ENCODE measurements around the gene ZNF367. TPM values are rescaled to one million over a fixed set of nuclear protein-coding genes. Genes with fewer than 3 reads are reported as not detected.

ZNF367 gene
- total and polyA plus RNA-seq, 2 donors (not counting 3 experiments of a cell fraction or from before 2014, with no cell fraction given) = 1.7 to 10.0 TPM

GRCh38 chr9:96413302-96414221 lies 4.6 kb downstream of the ZNF367 start:
- Histone ChIP-seq H3K79me2 (ENCODE audit: control insufficient read depth, insufficient read depth, low read length) (peaks cover 69% of the 10 kb centered on the region), H3K9ac (replicated peaks; ENCODE audit: extremely low read depth, insufficient read depth, low read length) (no peak overlapping the region), H3K36me3 (ENCODE audit: control insufficient read depth in 2 of 2, extremely low read depth in 1 of 2, insufficient read depth in 2 of 2, low read length in 2 of 2) (no peaks in the 10 kb centered on the region), H3K27ac (ENCODE audit: insufficient read depth, low read depth, low read length) (no peak overlapping the region), H3K9me3 (replicated peaks; ENCODE audit: control insufficient read depth, insufficient read depth, low read length) (no peaks in the 10 kb centered on the region), H2AFZ (ENCODE audit: low read depth, low read length) (no peak overlapping the region), H3K4me2 (ENCODE audit: insufficient read depth, low read length) (no peak overlapping the region), H3K27me3 (ENCODE audit: control insufficient read depth in 2 of 2, insufficient read depth in 2 of 2, low read length in 2 of 2) (no peaks in the 10 kb centered on the region), H3K9me1 (replicated peaks; ENCODE audit: control insufficient read depth, extremely low read depth, insufficient read depth, low read length) (no peaks in the 10 kb centered on the region), H4K20me1 (replicated peaks; ENCODE audit: control insufficient read depth, extremely low read depth, insufficient read depth, low read length) (no peaks in the 10 kb centered on the region), H3K4me1 (ENCODE audit: control insufficient read depth, extremely low read depth, insufficient read depth, low read length) (peaks cover 7% of the 10 kb centered on the region), H3K4me3 (replicated peaks in 1 of 3; ENCODE audit: insufficient read depth in 1 of 3, low read depth in 1 of 3, low read length in 3 of 3) (no peak overlapping the region)
- TF ChIP-seq, protein P1, sequence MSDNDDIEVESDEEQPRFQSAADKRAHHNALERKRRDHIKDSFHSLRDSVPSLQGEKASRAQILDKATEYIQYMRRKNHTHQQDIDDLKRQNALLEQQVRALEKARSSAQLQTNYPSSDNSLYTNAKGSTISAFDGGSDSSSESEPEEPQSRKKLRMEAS (IDR thresholded peaks at IDR 0.05; ENCODE audit: insufficient read depth, insufficient read length) = no peak
- TF ChIP-seq POLR2A (IDR thresholded peaks at IDR 0.05; ENCODE audit: low read depth, low read length) = no peak
- no peak for TF ChIP-seq JUN (IDR thresholded peaks at IDR 0.05; ENCODE audit: borderline replicate concordance, insufficient read depth, insufficient read length, low read depth)
- no peak for TF ChIP-seq EZH2 (IDR thresholded peaks at IDR 0.05; ENCODE audit: borderline replicate concordance, low read depth, low read length, severe bottlenecking)
- no peak for TF ChIP-seq MYC (IDR thresholded peaks at IDR 0.05; ENCODE audit: low read depth, low read length)
- no peak for TF ChIP-seq POLR2AphosphoS5 (IDR thresholded peaks at IDR 0.05; ENCODE audit: insufficient read depth, low read depth, low read length)
- no peak for TF ChIP-seq CTCF (IDR thresholded peaks at IDR 0.05; ENCODE audit: extremely low read depth in 1 of 2, insufficient read depth in 1 of 2, low read depth in 1 of 2, low read length in 2 of 2)
- TF ChIP-seq FOS (IDR thresholded peaks at IDR 0.05; ENCODE audit: borderline replicate concordance, insufficient read depth, low read length) = no peak
- TF ChIP-seq GATA2 (IDR thresholded peaks at IDR 0.05; ENCODE audit: insufficient read depth, insufficient read length, low read depth, low read length) = no peak
- dilution Hi-C loops (cut with MboI; ENCODE audit: extremely low pct_ligation_motif_present, low sequenced_read_pairs) = no loop called here
- no TSS peak for BruUV-seq (replicated peaks)
- intact Hi-C loops (cut with micrococcal nuclease) = loop anchor here (10.0 kb wide), 1 partner anchor 1001 kb away; the partner anchor contains the start of gene TDRD7
- no peak for DNase-seq (ENCODE audit: low read depth, low spot score)
- ChIA-PET POLR2A (no interaction called here), CTCF (interaction anchor here (0.9 kb wide), 2 partner anchors 29 to 86 kb away, joined by 3 read pairs; no protein-coding TSS in a partner anchor)
- no peak for FAIRE-seq

Data from endothelial cell of umbilical vein (primary cell).